Measurements from ENCODE around the gene EXOC7.
A peak's percentile ranks its signal among the peaks of the same experiment; 100 is the strongest.

DNA sequence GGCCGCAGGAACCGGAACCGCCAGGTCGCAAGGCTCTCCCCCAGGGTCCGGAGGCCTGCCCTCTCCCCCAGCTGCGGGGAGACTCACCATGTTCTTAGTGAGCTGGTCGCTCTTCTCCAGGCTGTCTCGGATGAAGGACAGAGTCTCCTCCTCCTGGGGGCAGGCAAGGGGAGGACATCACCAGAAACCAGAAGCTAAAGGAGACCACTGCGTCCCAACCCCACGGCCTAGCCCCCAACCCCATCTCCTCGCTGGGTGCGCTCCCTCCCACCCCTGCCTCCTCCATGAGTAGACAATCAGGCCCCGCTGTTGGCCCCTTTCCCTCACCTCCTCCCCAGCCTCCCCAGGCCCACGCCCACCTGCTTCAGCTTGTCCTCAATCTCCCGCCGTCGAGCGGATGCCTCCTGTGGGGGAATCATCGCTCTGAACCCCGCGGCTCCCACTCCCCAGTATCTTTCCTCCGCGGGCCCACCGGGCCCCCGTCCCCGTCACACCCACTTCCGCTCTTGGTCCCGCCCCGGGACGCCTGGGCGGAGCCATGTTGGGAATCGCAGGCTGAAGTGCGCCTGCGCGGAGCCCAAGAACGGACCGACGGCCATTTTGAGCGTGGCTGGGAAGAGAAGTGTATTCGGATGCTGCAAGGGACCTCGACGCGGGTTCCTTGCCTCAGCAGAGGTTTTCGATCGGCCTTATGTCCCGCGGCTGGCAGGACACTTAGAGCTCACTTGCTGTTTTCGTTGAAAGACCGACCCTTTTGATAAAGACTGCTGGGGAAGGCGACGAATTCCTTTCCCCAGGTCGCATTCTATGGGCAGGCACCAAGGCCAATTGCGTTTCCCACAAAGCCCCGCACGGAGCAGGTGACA, at the start of gene EXOC7:
- no peak for TF ChIP-seq EZH2 (IDR thresholded peaks at IDR 0.05)
- TF ChIP-seq POLR2AphosphoS5 (IDR thresholded peaks at IDR 0.05; ENCODE audit: borderline replicate concordance, low read depth, low read length) = peak; percentile 89
- TF ChIP-seq FOXP2 (optimal IDR thresholded peaks at IDR 0.05; ENCODE audit: control extremely low read depth, extremely low read length, insufficient read depth) = no peak

Measured in SK-N-MC (cell line).